Heart left ventricle (tissue), 16 donors: ENCODE measurements around the gene LAMB4. TPM values are rescaled to one million over a fixed set of nuclear protein-coding genes. Genes with fewer than 3 reads are reported as not detected.

ENCODE experiments used
- ATAC-seq, 4 donors: fragments of 200-7000 bp; cut with Tn5 transposase; one replicate each; pipeline ENCODE4 v1.9.1; 2020 to 2022; ENCODE audit warnings: moderate library complexity in 4 of 4, mild to moderate bottlenecking in 3 of 4, moderate number of reproducible peaks in 1 of 4
- DNase-seq, 5 donors: peaks; one replicate each; pipeline ENCODE4 v3.0.0-alpha.2; 2020
- H3K27ac ChIP-seq, 12 donors: fragments of 200-600 bp; sonication (generic) in 4 of 12; one replicate each; pipeline versions ENCODE4 v1.5.0 to v1.8.0; 2016 to 2022; ENCODE audit warnings: mild to moderate bottlenecking in 2 of 12
- H3K27me3 ChIP-seq, 9 donors: fragments of 200-600 bp; sonication (generic) in 2 of 9; one replicate each; pipeline versions ENCODE4 v1.5.1 to v1.8.0; 2016 to 2022; ENCODE audit warnings: mild to moderate bottlenecking in 3 of 9
- H3K36me3 ChIP-seq, 9 donors: fragments of 200-600 bp; sonication (generic) in 2 of 9; one replicate each; pipeline versions ENCODE4 v1.5.0 to v1.8.0; 2018 to 2022; ENCODE audit warnings: mild to moderate bottlenecking in 2 of 9
- H3K4me1 ChIP-seq, 12 donors: fragments of 200-600 bp; sonication (generic) in 4 of 12; one replicate each; pipeline versions ENCODE4 v1.5.0 to v1.8.0; 2016 to 2022; ENCODE audit warnings: mild to moderate bottlenecking in 3 of 12
- H3K4me3 ChIP-seq, 12 donors: fragments of 200-600 bp; sonication (generic) in 4 of 12; one replicate each; pipeline versions ENCODE4 v1.5.0 to v1.8.0; 2017 to 2022; ENCODE audit warnings: mild to moderate bottlenecking in 9 of 12, moderate library complexity in 4 of 12
- H3K9me3 ChIP-seq, 12 donors: fragments of 200-600 bp; sonication (generic) in 4 of 12; one replicate each; pipeline versions ENCODE4 v1.5.0 to v1.8.0; 2016 to 2022; ENCODE audit warnings: mild to moderate bottlenecking in 1 of 12
- POLR2A ChIP-seq, 2 donors: fragments of 450-650 bp; IDR thresholded peaks; one replicate each; pipeline ENCODE4 v1.6.1; 2017; ENCODE audit warnings: antibody characterized with exemption in 2 of 2, mild to moderate bottlenecking in 2 of 2, moderate library complexity in 2 of 2
- WGBS, 4 donors: extraction: QIAGEN DNeasy Blood & Tissue Kit in 2 of 4; methylation state at CpG; one replicate each; pipeline versions ENCODE4 v1.1.5 to v1.1.7; 2013 to 2018; 5-methylcytosine and 5-hydroxymethylcytosine counted together
- intact Hi-C, 10 donors: fragments of 100-400 bp; cut with DNase I; formaldehyde crosslinking; loops; one replicate each; pipeline versions ENCODE4 v1.11.1 to v1.14.2; 2022
- polyA plus RNA-seq, 2 donors: library from polyadenylated mRNA; stranded (reverse); fragments of 200-250 nt; gene quantifications; one replicate each; pipeline ENCODE4 v1.2.3, GENCODE V29; 2013
- total RNA-seq, 9 donors: library from RNA; depleted of rRNA in 2 of 9; stranded (reverse); fragments of >200 nt in 2 of 9; fragmentation: NEBNext Ultra II Directional in 3 of 9; extraction: Animal tissue kit (Norgen Biotek cat#: 25700) in 3 of 9; gene quantifications; one replicate each; pipeline versions ENCODE4 v1.1.0 to v1.2.4, GENCODE V29; 2016 to 2023
- TF ChIP-seq, protein P1 (sequence below), 12 donors: fragments of 200-600 bp; sonication (generic) in 4 of 12; IDR thresholded peaks; one replicate each; pipeline versions ENCODE4 v1.5.0 to v1.8.0; 2018 to 2022; ENCODE audit warnings: antibody characterized with exemption in 12 of 12, mild to moderate bottlenecking in 5 of 12
- donor health status: ischemic (EF 13 %, LVEDD 7.1; RV severe dilation, severe dysfunction).
- donor health status: healthy with polysubstance abuse.
- donor health status: DM: no; HTN: yes; CAD: no.
- donor health status: DM: no; HTN: no; CAD: no.
- donor health status: ischemic (EF 25% LVEDD 6.9; RV normal size, moderate dysfunction).
- donor health status: ischemic (EF 25% LVEDD 5.7; RV mildly dilated, moderate dysfunction).
- donor health status: healthy.
- donor health status: DM: yes; HTN: yes; CAD: no.
- donor health status: ischemic (EF 35%, LVEDD 5.7; RV mildly dilated, moderate dysfunction).
- donor health status: nonischemic (EF 11% LVEDD 7.7; RV severe dilation, severe dysfunction).
- donor health status: DM: yes; HTN: yes; CAD: no.
- donor health status: PGD.
- donor health status: ischemic (EF 29% LVEDD 5.4; RV normal size, mild dysfunction).
- donor health status: nonischemic (EF 23%, LVEDD 6.1; RV moderate dilation, normal function).

Gene LAMB4
- total and polyA plus RNA-seq, 11 donors, result 0.19 to 0.31 (median 0.26) TPM; not detected in 4

DNA sequence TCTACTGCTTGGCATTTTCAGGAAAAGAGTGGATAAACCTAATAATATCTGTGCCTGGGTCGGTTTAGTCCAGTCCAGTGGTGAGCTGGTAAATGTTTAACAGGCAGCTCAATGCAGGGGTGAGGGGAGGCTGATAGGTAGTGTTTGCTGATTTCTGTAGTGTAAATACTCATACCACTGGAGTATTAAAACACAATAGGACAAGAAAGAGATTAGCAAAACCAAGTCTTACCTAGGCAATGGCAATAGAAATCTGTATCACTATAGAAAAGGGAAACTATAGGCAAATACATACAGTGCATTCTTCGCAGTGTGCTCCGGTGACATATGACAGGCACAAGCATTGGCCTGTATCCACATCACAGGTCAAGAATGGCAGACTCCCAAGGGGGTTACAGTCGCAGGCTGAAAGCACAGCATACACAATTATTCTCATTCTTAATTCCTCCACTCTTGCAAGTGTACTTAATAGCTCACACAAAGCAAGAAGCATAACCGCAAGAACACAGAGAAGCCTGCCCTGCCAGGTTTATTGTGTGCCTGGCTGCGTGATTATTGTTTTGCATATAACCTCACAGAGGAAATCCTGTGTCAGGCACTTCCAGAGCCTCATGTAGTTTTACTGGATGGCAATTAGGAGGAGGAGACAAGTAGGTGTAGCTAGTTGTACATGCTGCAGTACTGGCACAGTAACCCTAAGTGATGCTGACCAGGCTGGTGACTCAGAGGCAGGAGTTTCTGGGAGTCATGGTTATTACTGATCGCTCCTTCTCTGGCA, 35.0 kb downstream of the LAMB4 start:
- ATAC-seq (peak; percentile 49 to 88 (median 80)), DNase-seq (peak in 2 of 5 donors; percentile 25 to 52)
- Histone ChIP-seq H3K4me1 (peaks cover 0 to 33% (median 22%) of the 10 kb centered on the region in 12 donors), H3K27me3 (no peaks in the 10 kb centered on the region), H3K36me3 (no peaks in the 10 kb centered on the region), H3K27ac (peak overlapping the region; percentile 10 to 73 (median 50)), H3K4me3 (peak overlapping the region in 3 of 12 donors; percentile 14 to 20 (median 14)), H3K9me3 (no peaks in the 10 kb centered on the region)
- intact Hi-C loops, result loop anchor here in 4 of 10 donors (1.0 to 10.0 kb wide), 4 partner anchors 90 to 203 kb away; partner anchors contain the start of genes LAMB1 (in 3 of the 4) and DLD (in 1 of the 4)
- 23 to 33% (median 29%) methylated on average over 7 of the region's 7 CpGs for WGBS, 4 donors
- no peak for TF ChIP-seq POLR2A (IDR thresholded peaks at IDR 0.05)
- TF ChIP-seq, protein P1, sequence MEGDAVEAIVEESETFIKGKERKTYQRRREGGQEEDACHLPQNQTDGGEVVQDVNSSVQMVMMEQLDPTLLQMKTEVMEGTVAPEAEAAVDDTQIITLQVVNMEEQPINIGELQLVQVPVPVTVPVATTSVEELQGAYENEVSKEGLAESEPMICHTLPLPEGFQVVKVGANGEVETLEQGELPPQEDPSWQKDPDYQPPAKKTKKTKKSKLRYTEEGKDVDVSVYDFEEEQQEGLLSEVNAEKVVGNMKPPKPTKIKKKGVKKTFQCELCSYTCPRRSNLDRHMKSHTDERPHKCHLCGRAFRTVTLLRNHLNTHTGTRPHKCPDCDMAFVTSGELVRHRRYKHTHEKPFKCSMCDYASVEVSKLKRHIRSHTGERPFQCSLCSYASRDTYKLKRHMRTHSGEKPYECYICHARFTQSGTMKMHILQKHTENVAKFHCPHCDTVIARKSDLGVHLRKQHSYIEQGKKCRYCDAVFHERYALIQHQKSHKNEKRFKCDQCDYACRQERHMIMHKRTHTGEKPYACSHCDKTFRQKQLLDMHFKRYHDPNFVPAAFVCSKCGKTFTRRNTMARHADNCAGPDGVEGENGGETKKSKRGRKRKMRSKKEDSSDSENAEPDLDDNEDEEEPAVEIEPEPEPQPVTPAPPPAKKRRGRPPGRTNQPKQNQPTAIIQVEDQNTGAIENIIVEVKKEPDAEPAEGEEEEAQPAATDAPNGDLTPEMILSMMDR (IDR thresholded peaks at IDR 0.05), result no peak

DNA sequence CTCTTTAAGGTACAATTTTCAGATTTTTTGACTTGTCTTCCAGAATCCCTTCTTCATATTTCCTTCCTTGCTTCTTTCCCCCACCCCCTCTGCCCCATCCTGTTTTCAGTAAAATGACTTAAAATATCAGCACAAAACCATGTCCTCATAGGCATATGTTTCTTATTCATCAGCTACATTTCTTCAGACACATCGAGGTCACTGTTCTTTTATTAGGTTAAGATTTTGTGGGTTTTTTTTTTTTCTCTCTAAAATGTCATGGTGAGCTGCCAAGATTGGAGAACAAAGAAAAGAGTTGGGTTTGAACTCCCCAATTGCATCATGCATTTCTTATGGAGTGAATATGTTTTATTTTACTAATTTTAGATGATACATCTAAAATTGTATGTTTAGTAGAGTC, 35.8 kb downstream of the LAMB4 start:
- H3K27me3 ChIP-seq, result no peaks in the 10 kb centered on the region
- intact Hi-C loops, result loop anchor here in 2 of 10 donors (10.0 kb wide), 1 partner anchor 90 kb away; the partner anchor contains the start of gene LAMB1 (in 2 of the 2)
- H3K4me1 ChIP-seq, result peaks cover 0 to 33% (median 22%) of the 10 kb centered on the region in 12 donors
- no peak for DNase-seq
- ATAC-seq, result peak in 3 of 4 donors; percentile 58 to 69 (median 59)
- TF ChIP-seq POLR2A (IDR thresholded peaks at IDR 0.05), result no peak
- TF ChIP-seq, protein P1 (IDR thresholded peaks at IDR 0.05), result no peak
- peak overlapping the region; percentile 41 to 74 (median 55) for H3K27ac ChIP-seq
- 33 to 50% (median 43%) methylated on average over 1 of the region's 1 CpG for WGBS, 4 donors
- H3K36me3 ChIP-seq, result no peaks in the 10 kb centered on the region
- H3K9me3 ChIP-seq, result no peaks in the 10 kb centered on the region
- no peak overlapping the region for H3K4me3 ChIP-seq

DNA sequence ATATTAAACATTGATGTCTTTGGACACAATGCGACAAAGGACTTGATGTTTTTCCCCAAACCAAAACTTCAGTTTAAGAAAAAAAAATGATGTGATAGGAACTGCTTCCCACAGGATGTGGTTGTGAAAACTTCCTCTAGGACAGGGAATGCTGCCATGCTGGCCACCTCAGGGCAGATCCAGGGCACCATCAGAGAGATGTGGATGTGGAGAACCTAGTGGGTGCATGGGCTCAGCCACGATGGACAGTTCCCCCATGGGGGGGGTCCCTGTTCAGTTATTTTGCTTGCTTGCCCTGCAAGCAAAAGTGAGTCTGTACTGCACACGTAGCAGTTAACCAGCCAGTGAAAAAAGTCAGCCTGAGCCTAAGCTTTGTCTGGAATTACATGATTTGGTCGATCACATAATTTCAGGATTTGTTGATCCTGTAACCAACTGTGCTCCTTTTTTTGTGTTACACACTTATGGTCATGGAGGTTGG, 36.3 kb downstream of the LAMB4 start:
- no peaks in the 10 kb centered on the region for H3K9me3 ChIP-seq
- ATAC-seq (peak in 3 of 4 donors; percentile 39 to 61 (median 58)), DNase-seq (peak in 1 of 5 donors; percentile 41)
- intact Hi-C loops, result loop anchor here in 2 of 10 donors (10.0 kb wide), 1 partner anchor 89 kb away; the partner anchor contains the start of gene LAMB1 (in 2 of the 2)
- TF ChIP-seq POLR2A (IDR thresholded peaks at IDR 0.05), result no peak
- TF ChIP-seq, protein P1 (IDR thresholded peaks at IDR 0.05), result no peak
- peak overlapping the region; percentile 41 to 74 (median 55) for H3K27ac ChIP-seq
- peaks cover 0 to 33% (median 22%) of the 10 kb centered on the region in 12 donors for H3K4me1 ChIP-seq
- no peak overlapping the region for H3K4me3 ChIP-seq
- 41 to 55% (median 48%) methylated on average over 4 of the region's 4 CpGs for WGBS, 4 donors
- no peaks in the 10 kb centered on the region for H3K27me3 ChIP-seq
- H3K36me3 ChIP-seq, result no peaks in the 10 kb centered on the region

GRCh38 chr7:108093341-108093740, 36.8 kb downstream of the LAMB4 start:
- peak overlapping the region in 11 of 12 donors; percentile 12 to 74 (median 52) for H3K27ac ChIP-seq

More at GRCh38 chr7:108093341-108093740, 36.8 kb downstream of the LAMB4 start:
- no peaks in the 10 kb centered on the region for H3K36me3 ChIP-seq
- peak in 1 of 4 donors; percentile 16 for ATAC-seq
- TF ChIP-seq POLR2A (IDR thresholded peaks at IDR 0.05), result no peak
- no peaks in the 10 kb centered on the region for H3K9me3 ChIP-seq
- intact Hi-C loops, result loop anchor here in 2 of 10 donors (10.0 kb wide), 1 partner anchor 89 kb away; the partner anchor contains the start of gene LAMB1 (in 2 of the 2)
- no peak for DNase-seq
- H3K27me3 ChIP-seq, result no peaks in the 10 kb centered on the region
- no peak overlapping the region for H3K4me3 ChIP-seq
- WGBS, 4 donors, result 71 to 86% (median 77%) methylated on average over 4 of the region's 4 CpGs
- H3K4me1 ChIP-seq, result peaks cover 0 to 33% (median 22%) of the 10 kb centered on the region in 12 donors
